Measurements from ENCODE around the gene NHSL2. TPM values are rescaled to one million over a fixed set of nuclear protein-coding genes. Genes with fewer than 3 reads are reported as not detected.

Gene NHSL2
- total RNA-seq, 4 donors from 2014 or later = 1.5 to 2.7 (median 2.1) TPM

DNA sequence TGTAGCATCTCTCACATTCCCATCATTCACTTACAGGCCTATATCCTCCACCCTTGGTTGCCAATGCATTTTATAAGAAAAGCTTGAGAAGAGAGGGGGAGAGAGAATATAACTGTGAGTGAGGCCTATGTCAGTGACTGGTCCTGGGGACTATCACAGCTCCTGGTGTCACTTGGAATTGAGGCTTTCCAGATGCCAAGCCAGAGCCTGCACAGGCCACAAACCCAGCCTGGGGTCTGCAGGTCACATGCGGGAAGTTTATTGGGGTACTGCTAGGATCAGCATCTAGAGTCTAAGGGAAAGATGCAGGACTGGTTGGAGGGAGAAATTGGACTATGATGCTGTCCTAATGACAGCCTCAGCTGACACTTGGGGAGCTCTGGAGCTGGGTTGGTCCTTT, 173.5 kb downstream of the NHSL2 start:
- H3K27me3 ChIP-seq = no peaks in the 10 kb centered on the region
- TF ChIP-seq, protein P1, sequence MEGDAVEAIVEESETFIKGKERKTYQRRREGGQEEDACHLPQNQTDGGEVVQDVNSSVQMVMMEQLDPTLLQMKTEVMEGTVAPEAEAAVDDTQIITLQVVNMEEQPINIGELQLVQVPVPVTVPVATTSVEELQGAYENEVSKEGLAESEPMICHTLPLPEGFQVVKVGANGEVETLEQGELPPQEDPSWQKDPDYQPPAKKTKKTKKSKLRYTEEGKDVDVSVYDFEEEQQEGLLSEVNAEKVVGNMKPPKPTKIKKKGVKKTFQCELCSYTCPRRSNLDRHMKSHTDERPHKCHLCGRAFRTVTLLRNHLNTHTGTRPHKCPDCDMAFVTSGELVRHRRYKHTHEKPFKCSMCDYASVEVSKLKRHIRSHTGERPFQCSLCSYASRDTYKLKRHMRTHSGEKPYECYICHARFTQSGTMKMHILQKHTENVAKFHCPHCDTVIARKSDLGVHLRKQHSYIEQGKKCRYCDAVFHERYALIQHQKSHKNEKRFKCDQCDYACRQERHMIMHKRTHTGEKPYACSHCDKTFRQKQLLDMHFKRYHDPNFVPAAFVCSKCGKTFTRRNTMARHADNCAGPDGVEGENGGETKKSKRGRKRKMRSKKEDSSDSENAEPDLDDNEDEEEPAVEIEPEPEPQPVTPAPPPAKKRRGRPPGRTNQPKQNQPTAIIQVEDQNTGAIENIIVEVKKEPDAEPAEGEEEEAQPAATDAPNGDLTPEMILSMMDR (IDR thresholded peaks at IDR 0.05 in 4 of 5, conservative IDR thresholded peaks at IDR 0.05 in 1 of 5) = no peak
- TF ChIP-seq POLR2A (IDR thresholded peaks at IDR 0.05) = no peak
- H3K4me1 ChIP-seq = no peaks in the 10 kb centered on the region
- no peak overlapping the region for H3K27ac ChIP-seq
- H3K9me3 ChIP-seq = no peaks in the 10 kb centered on the region
- no peak for ATAC-seq
- H3K36me3 ChIP-seq = no peaks in the 10 kb centered on the region
- no peak overlapping the region for H3K4me3 ChIP-seq
- in situ Hi-C loops (cut with MboI; ENCODE audit: low sequenced_read_pairs in 4 of 4) (no loop called here), intact Hi-C loops (cut with DNase I; ENCODE audit: low total_unique reads) (no loop called here)
- no peak for DNase-seq

DNA sequence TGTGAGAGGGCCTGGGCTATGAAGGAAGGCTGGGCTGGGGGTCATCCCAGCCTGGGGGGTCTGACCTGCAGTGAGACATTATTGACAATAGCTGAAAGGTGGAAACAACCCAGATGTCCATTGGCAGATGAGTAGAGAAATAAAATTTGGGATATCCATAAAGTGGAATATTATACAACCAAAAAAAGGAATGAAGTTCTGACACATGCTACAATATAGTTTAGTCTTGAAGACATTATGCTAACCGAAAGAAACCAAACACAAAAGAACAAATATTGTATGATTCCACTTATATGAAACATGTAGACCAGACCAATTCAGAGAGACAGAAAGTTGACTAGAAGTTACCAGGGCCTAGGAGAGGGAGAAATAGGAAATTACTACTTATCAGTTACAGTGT, 176.3 kb downstream of the NHSL2 start:
- Histone ChIP-seq H3K36me3 (no peaks in the 10 kb centered on the region), H3K4me3 (no peak overlapping the region), H3K27ac (no peak overlapping the region), H3K9me3 (no peaks in the 10 kb centered on the region), H3K4me1 (no peaks in the 10 kb centered on the region), H3K27me3 (no peaks in the 10 kb centered on the region)
- ATAC-seq (no peak), DNase-seq (no peak)
- in situ Hi-C loops (cut with MboI; ENCODE audit: low sequenced_read_pairs in 4 of 4) = no loop called here
- intact Hi-C loops (cut with DNase I; ENCODE audit: low total_unique reads) = no loop called here
- TF ChIP-seq, protein P1 (IDR thresholded peaks at IDR 0.05 in 4 of 5, conservative IDR thresholded peaks at IDR 0.05 in 1 of 5) = no peak
- TF ChIP-seq POLR2A (IDR thresholded peaks at IDR 0.05) = no peak

DNA sequence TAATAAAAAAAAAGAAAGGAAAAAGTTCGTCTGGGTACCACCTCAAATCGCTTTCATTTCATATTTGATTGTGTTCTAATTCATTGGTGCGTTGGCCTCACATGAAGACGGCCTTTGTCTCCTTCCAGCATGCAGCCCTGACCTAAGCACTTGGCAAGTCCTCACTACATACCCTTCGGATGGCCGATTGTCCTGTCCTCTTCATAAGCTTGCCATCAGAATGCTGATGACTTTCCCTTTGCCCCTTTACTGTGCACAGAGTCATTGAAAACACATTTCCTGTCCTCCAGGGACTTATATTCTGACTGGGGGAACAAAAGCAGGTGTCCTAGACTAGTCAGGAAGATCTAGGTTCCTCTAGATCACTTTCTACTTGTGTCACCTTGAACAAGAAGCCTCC, 178.1 kb downstream of the NHSL2 start:
- Histone ChIP-seq H3K36me3 (no peaks in the 10 kb centered on the region), H3K9me3 (no peaks in the 10 kb centered on the region), H3K4me3 (no peak overlapping the region), H3K27me3 (no peaks in the 10 kb centered on the region), H3K4me1 (no peaks in the 10 kb centered on the region), H3K27ac (no peak overlapping the region)
- DNase-seq (no peak), ATAC-seq (no peak)
- intact Hi-C loops (cut with DNase I; ENCODE audit: low total_unique reads) = no loop called here
- in situ Hi-C loops (cut with MboI; ENCODE audit: low sequenced_read_pairs in 4 of 4) = no loop called here
- TF ChIP-seq, protein P1 (IDR thresholded peaks at IDR 0.05 in 4 of 5, conservative IDR thresholded peaks at IDR 0.05 in 1 of 5) = no peak
- no peak for TF ChIP-seq POLR2A (IDR thresholded peaks at IDR 0.05)

DNA sequence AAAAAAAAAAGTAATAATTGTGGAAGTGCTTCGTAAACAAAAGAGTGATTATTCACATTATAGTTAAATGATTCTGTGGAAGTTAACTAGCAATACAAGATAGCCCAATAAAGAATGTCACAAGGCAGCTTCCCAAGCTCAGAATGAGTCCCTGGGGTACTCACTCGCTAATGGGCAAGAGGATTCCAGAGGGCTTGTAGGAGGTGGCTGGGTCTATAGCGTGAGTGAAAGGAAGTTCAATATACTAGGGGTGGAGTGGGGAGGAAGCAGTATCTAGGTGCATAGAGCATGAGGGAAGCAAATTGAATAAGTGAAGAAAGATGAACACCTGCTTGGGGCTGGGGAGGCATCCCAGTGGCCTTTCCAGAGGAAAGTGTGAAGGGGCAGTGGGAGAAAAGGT, 178.6 kb downstream of the NHSL2 start:
- no peak for ATAC-seq
- Histone ChIP-seq H3K36me3 (no peaks in the 10 kb centered on the region), H3K4me3 (no peak overlapping the region), H3K27ac (no peak overlapping the region), H3K27me3 (no peaks in the 10 kb centered on the region), H3K4me1 (no peaks in the 10 kb centered on the region), H3K9me3 (no peaks in the 10 kb centered on the region)
- intact Hi-C loops (cut with DNase I; ENCODE audit: low total_unique reads) (no loop called here), in situ Hi-C loops (cut with MboI; ENCODE audit: low sequenced_read_pairs in 4 of 4) (no loop called here)
- DNase-seq = no peak
- TF ChIP-seq, protein P1 (IDR thresholded peaks at IDR 0.05 in 4 of 5, conservative IDR thresholded peaks at IDR 0.05 in 1 of 5) = no peak
- TF ChIP-seq POLR2A (IDR thresholded peaks at IDR 0.05) = no peak

DNA sequence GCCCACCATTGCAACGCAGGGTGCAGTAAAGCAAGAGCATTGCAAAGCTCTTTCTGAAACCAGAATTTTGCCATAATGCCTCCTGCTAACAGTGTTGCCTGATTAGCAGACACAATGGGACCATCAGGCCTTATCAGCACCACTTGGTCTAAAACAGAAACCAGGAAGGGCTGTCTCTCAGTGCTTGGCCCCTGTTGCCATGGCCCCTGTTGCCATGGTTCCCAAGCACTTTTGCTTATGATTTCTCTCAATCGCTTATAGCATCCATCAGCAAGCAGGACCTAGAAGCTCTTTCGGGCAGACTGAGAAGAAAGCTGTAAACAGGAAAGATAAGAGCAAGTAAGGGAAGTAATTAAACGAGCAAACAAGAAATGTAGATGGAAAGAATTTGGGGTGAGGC, 184.2 kb downstream of the NHSL2 start:
- intact Hi-C loops (cut with DNase I; ENCODE audit: low total_unique reads) = no loop called here
- H3K36me3 ChIP-seq = no peaks in the 10 kb centered on the region
- H3K27me3 ChIP-seq = no peaks in the 10 kb centered on the region
- no peaks in the 10 kb centered on the region for H3K4me1 ChIP-seq
- DNase-seq (no peak), ATAC-seq (no peak)
- no peaks in the 10 kb centered on the region for H3K9me3 ChIP-seq
- in situ Hi-C loops (cut with MboI; ENCODE audit: low sequenced_read_pairs in 4 of 4) = no loop called here
- no peak overlapping the region for H3K4me3 ChIP-seq
- no peak overlapping the region for H3K27ac ChIP-seq
- no peak for TF ChIP-seq POLR2A (IDR thresholded peaks at IDR 0.05)
- TF ChIP-seq, protein P1 (IDR thresholded peaks at IDR 0.05 in 4 of 5, conservative IDR thresholded peaks at IDR 0.05 in 1 of 5) = no peak
